ENCODE measurements around the gene MS4A4A. TPM values are rescaled to one million over a fixed set of nuclear protein-coding genes. Genes with fewer than 3 reads are reported as not detected.

The MS4A4A gene
- total and polyA plus RNA-seq, 2 experiments from 2014 or later = 0.48 to 5.3 TPM

GRCh38 chr11:60347084-60347797, 66.8 kb downstream of the MS4A4A start:
- H3K4me1 ChIP-seq (ENCODE audit: insufficient read depth) = no peaks in the 10 kb centered on the region
- H3K4me3 ChIP-seq = no peak overlapping the region
- TF ChIP-seq CTCF (IDR thresholded peaks at IDR 0.05; ENCODE audit: poor library complexity) (no peak), EZH2phosphoT487 (IDR thresholded peaks at IDR 0.05; ENCODE audit: low read depth, severe bottlenecking, unreplicated experiment) (no peak), EZH2 (IDR thresholded peaks at IDR 0.05; ENCODE audit: borderline replicate concordance) (no peak)
- no peaks in the 10 kb centered on the region for H3K9me3 ChIP-seq (ENCODE audit: low read depth)
- no peak overlapping the region for H3K27ac ChIP-seq
- no peak for DNase-seq (ENCODE audit: low spot score)
- no peak overlapping the region for H3K4me2 ChIP-seq
- no peaks in the 10 kb centered on the region for H3K27me3 ChIP-seq
- 81% methylated on average over 2 of the region's 2 CpGs for WGBS (ENCODE audit: low lambda C conversion rate, missing lambda C conversion rate)
- H3K79me2 ChIP-seq = no peaks in the 10 kb centered on the region
- no peaks in the 10 kb centered on the region for H3K9me2 ChIP-seq (replicated peaks; ENCODE audit: insufficient read depth)
- H2AFZ ChIP-seq = no peak overlapping the region
- H4K20me1 ChIP-seq (ENCODE audit: insufficient read depth, poor library complexity, severe bottlenecking) = no peaks in the 10 kb centered on the region
- H3K36me3 ChIP-seq (replicated peaks; ENCODE audit: insufficient read depth, low read depth) = no peaks in the 10 kb centered on the region

GRCh38 chr11:60348116-60348515, 67.7 kb downstream of the MS4A4A start:
- WGBS (ENCODE audit: low lambda C conversion rate, missing lambda C conversion rate) = 49% methylated on average over 2 of the region's 2 CpGs
- TF ChIP-seq CTCF (IDR thresholded peaks at IDR 0.05; ENCODE audit: poor library complexity) (no peak), EZH2phosphoT487 (IDR thresholded peaks at IDR 0.05; ENCODE audit: low read depth, severe bottlenecking, unreplicated experiment) (no peak), EZH2 (IDR thresholded peaks at IDR 0.05; ENCODE audit: borderline replicate concordance) (no peak)
- no peak overlapping the region for H3K4me2 ChIP-seq
- no peaks in the 10 kb centered on the region for H3K9me3 ChIP-seq (ENCODE audit: low read depth)
- H3K9me2 ChIP-seq (replicated peaks; ENCODE audit: insufficient read depth) = no peaks in the 10 kb centered on the region
- no peak overlapping the region for H2AFZ ChIP-seq
- H4K20me1 ChIP-seq (ENCODE audit: insufficient read depth, poor library complexity, severe bottlenecking) = no peaks in the 10 kb centered on the region
- no peak overlapping the region for H3K4me3 ChIP-seq
- no peak overlapping the region for H3K27ac ChIP-seq
- DNase-seq (ENCODE audit: low spot score) = no peak
- no peaks in the 10 kb centered on the region for H3K79me2 ChIP-seq
- no peaks in the 10 kb centered on the region for H3K36me3 ChIP-seq (replicated peaks; ENCODE audit: insufficient read depth, low read depth)
- H3K27me3 ChIP-seq = no peaks in the 10 kb centered on the region
- no peaks in the 10 kb centered on the region for H3K4me1 ChIP-seq (ENCODE audit: insufficient read depth)

- Histone ChIP-seq H3K9me3 (ENCODE audit: low read depth) (no peaks in the 10 kb centered on the region), H3K4me1 (ENCODE audit: insufficient read depth) (no peaks in the 10 kb centered on the region), H4K20me1 (ENCODE audit: insufficient read depth, poor library complexity, severe bottlenecking) (no peaks in the 10 kb centered on the region), H2AFZ (no peak overlapping the region), H3K9me2 (replicated peaks; ENCODE audit: insufficient read depth) (no peaks in the 10 kb centered on the region), H3K79me2 (no peaks in the 10 kb centered on the region), H3K36me3 (replicated peaks; ENCODE audit: insufficient read depth, low read depth) (no peaks in the 10 kb centered on the region), H3K27ac (no peak overlapping the region), H3K4me2 (no peak overlapping the region), H3K27me3 (no peaks in the 10 kb centered on the region), H3K4me3 (no peak overlapping the region)
- TF ChIP-seq CTCF (IDR thresholded peaks at IDR 0.05; ENCODE audit: poor library complexity) = no peak
- TF ChIP-seq EZH2 (IDR thresholded peaks at IDR 0.05; ENCODE audit: borderline replicate concordance) = no peak
- no peak for TF ChIP-seq EZH2phosphoT487 (IDR thresholded peaks at IDR 0.05; ENCODE audit: low read depth, severe bottlenecking, unreplicated experiment)
- WGBS (ENCODE audit: low lambda C conversion rate, missing lambda C conversion rate) = 76% methylated on average over 1 of the region's 1 CpG
- no peak for DNase-seq (ENCODE audit: low spot score)
Observed at GRCh38 chr11:60349990-60350389, 69.5 kb downstream of the MS4A4A start.

Data from hepatocyte (in vitro differentiated cells).